NCI-H1436 (cell line): ENCODE measurements around the gene SCARB1.

ENCODE experiments used
- DNase-seq: peaks from one replicate; lab custom pipeline; 2025; lab: John Stamatoyannopoulos, UW

SCARB1 gene

GRCh38 chr12:124796303-124796960 lies 67.2 kb downstream of the SCARB1 start:
- no peak for DNase-seq

- DNase-seq, result no peak
Observed at GRCh38 chr12:124795081-124795948, 68.3 kb downstream of the SCARB1 start.

- no peak for DNase-seq
Observed at GRCh38 chr12:124792961-124793441, 70.7 kb downstream of the SCARB1 start.

- DNase-seq, result no peak
Observed at GRCh38 chr12:124792156-124792555, 71.5 kb downstream of the SCARB1 start.

- peak; percentile 66 for DNase-seq
Observed at GRCh38 chr12:124790650-124791400, 72.8 kb downstream of the SCARB1 start.

- DNase-seq, result no peak
Observed at GRCh38 chr12:124788936-124789555, 74.6 kb downstream of the SCARB1 start.

GRCh38 chr12:124786061-124786964 lies 77.4 kb downstream of the SCARB1 start:
- DNase-seq, result peak; percentile 87

- no peak for DNase-seq
Observed at GRCh38 chr12:124784871-124785572, 78.6 kb downstream of the SCARB1 start.

GRCh38 chr12:124783087-124783486 lies 80.6 kb downstream of the SCARB1 start:
- DNase-seq, result no peak

GRCh38 chr12:124782132-124782531 lies 81.5 kb downstream of the SCARB1 start:
- no peak for DNase-seq

- no peak for DNase-seq
Observed at GRCh38 chr12:124780752-124781685, 82.6 kb downstream of the SCARB1 start.

- no peak for DNase-seq
Observed at GRCh38 chr12:124780336-124780735, 83.3 kb downstream of the SCARB1 start.

- DNase-seq, result no peak
Observed at GRCh38 chr12:124779161-124780141, 84.2 kb downstream of the SCARB1 start.

GRCh38 chr12:124778411-124778810 lies 85.3 kb downstream of the SCARB1 start:
- DNase-seq, result no peak

GRCh38 chr12:124777399-124778372 lies 86.0 kb downstream of the SCARB1 start:
- no peak for DNase-seq

GRCh38 chr12:124776125-124776513 lies 87.5 kb downstream of the SCARB1 start:
- no peak for DNase-seq
